ENCODE measurements around the gene TGFBR3L. TPM values are rescaled to one million over a fixed set of nuclear protein-coding genes. Genes with fewer than 3 reads are reported as not detected.

TGFBR3L gene
- total and polyA plus RNA-seq, 12 donors, result 0.23 to 7.0 (median 1.2) TPM; not detected in 3

DNA sequence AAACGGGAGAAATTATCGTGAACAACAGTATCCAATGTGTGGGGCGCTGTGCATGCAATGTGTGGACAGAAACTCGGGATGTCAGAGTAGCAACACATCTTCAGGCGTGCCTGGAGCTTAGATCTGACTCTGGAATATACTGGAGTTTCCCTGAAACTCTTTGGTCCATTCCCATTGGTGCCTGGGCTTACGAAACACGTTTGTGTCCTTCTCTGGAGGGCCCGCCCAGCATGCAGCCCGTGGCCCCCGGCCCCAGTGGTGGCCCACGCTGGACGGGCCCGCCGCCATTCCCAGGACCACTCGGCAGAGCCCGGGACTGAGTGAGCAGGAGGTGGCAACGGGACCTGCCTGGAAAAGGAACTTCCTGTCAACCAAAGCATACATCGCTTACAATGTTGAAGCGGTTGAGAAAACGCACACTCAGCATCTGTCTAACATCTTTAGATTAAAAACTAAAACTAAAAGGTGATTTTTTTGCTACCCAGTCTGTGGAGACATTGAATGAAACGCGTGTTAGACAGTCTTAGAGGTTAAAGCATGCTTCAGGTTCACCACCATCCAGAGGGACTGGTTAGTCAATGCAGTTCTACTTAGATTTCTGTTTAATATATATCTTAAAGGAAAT lies 48.1 kb downstream of the TGFBR3L start:
- H3K36me3 ChIP-seq (replicated peaks in 1 of 2), result peaks cover 0 to 68% of the 10 kb centered on the region in 2 donors
- H3K9me3 ChIP-seq (replicated peaks in 1 of 3), result no peaks in the 10 kb centered on the region
- TF ChIP-seq POLR2A (IDR thresholded peaks at IDR 0.05), result no peak
- TF ChIP-seq, protein P1, sequence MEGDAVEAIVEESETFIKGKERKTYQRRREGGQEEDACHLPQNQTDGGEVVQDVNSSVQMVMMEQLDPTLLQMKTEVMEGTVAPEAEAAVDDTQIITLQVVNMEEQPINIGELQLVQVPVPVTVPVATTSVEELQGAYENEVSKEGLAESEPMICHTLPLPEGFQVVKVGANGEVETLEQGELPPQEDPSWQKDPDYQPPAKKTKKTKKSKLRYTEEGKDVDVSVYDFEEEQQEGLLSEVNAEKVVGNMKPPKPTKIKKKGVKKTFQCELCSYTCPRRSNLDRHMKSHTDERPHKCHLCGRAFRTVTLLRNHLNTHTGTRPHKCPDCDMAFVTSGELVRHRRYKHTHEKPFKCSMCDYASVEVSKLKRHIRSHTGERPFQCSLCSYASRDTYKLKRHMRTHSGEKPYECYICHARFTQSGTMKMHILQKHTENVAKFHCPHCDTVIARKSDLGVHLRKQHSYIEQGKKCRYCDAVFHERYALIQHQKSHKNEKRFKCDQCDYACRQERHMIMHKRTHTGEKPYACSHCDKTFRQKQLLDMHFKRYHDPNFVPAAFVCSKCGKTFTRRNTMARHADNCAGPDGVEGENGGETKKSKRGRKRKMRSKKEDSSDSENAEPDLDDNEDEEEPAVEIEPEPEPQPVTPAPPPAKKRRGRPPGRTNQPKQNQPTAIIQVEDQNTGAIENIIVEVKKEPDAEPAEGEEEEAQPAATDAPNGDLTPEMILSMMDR (IDR thresholded peaks at IDR 0.05), result no peak
- H3K27me3 ChIP-seq, result no peaks in the 10 kb centered on the region
- DNase-seq, result no peak
- WGBS, 4 donors, result 91 to 92% (median 92%) methylated on average over 20 to 22 of the region's 22 CpGs
- H3K4me3 ChIP-seq, result no peak overlapping the region
- no peak overlapping the region for H3K27ac ChIP-seq
- no peaks in the 10 kb centered on the region for H3K4me1 ChIP-seq (replicated peaks in 1 of 2)
- intact Hi-C loops (cut with DNase I), result no loop called here

DNA sequence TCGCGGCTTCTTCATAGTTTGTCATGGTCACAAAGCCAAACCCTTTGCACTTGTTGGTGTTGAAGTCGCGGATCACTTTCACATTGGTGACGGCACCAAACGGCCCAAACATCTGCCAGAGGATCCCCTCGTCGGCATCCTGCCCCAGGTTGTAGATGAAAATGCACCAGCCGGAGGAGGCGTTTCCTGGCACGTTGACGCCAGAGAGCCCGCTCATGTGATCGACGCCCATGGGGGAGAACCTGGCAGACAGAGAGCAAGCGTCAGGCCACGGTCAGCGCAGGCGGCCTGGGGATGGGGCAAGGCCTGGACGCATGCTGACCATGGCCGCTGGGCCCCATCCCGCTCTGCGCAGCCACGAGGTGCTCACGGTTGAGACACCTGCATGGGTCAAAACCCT lies 48.9 kb downstream of the TGFBR3L start:
- Histone ChIP-seq H3K27me3 (no peaks in the 10 kb centered on the region), H3K9me3 (replicated peaks in 1 of 3) (no peaks in the 10 kb centered on the region), H3K4me3 (no peak overlapping the region), H3K4me1 (replicated peaks in 1 of 2) (no peaks in the 10 kb centered on the region), H3K27ac (no peak overlapping the region), H3K36me3 (replicated peaks in 1 of 2) (peaks cover 0 to 74% of the 10 kb centered on the region in 2 donors)
- no peak for DNase-seq
- 90 to 95% (median 94%) methylated on average over 16 to 25 of the region's 25 CpGs for WGBS, 4 donors
- TF ChIP-seq, protein P1 (IDR thresholded peaks at IDR 0.05), result no peak
- TF ChIP-seq POLR2A (IDR thresholded peaks at IDR 0.05), result no peak
- intact Hi-C loops (cut with DNase I), result no loop called here

GRCh38 chr19:7965259-7965841 lies 50.7 kb downstream of the TGFBR3L start:
- intact Hi-C loops (cut with DNase I), result no loop called here
- peaks cover 0 to 82% of the 10 kb centered on the region in 2 donors for H3K36me3 ChIP-seq (replicated peaks in 1 of 2)
- 88 to 91% (median 90%) methylated on average over 12 of the region's 12 CpGs for WGBS, 4 donors

GRCh38 chr19:7965921-7966665 lies 51.5 kb downstream of the TGFBR3L start:
- H3K4me3 ChIP-seq, result no peak overlapping the region
- WGBS, 4 donors, result 85 to 91% (median 90%) methylated on average over 12 of the region's 12 CpGs
- H3K4me1 ChIP-seq (replicated peaks in 1 of 2), result no peaks in the 10 kb centered on the region
- no peak overlapping the region for H3K27ac ChIP-seq
- intact Hi-C loops (cut with DNase I), result no loop called here
- no peak for DNase-seq
- no peaks in the 10 kb centered on the region for H3K9me3 ChIP-seq (replicated peaks in 1 of 3)
- TF ChIP-seq, protein P1 (IDR thresholded peaks at IDR 0.05), result no peak
- no peak for TF ChIP-seq POLR2A (IDR thresholded peaks at IDR 0.05)
- H3K27me3 ChIP-seq, result no peaks in the 10 kb centered on the region
- H3K36me3 ChIP-seq (replicated peaks in 1 of 2), result peaks cover 0 to 85% of the 10 kb centered on the region in 2 donors

More at GRCh38 chr19:7965259-7965841, 50.7 kb downstream of the TGFBR3L start:
- TF ChIP-seq, protein P1 (IDR thresholded peaks at IDR 0.05), result no peak
- no peak for TF ChIP-seq POLR2A (IDR thresholded peaks at IDR 0.05)
- Histone ChIP-seq H3K27me3 (no peaks in the 10 kb centered on the region), H3K4me3 (no peak overlapping the region), H3K27ac (no peak overlapping the region), H3K4me1 (replicated peaks in 1 of 2) (no peaks in the 10 kb centered on the region), H3K9me3 (replicated peaks in 1 of 3) (no peaks in the 10 kb centered on the region)
- DNase-seq, result no peak
